Activated CD4-positive, CD25-positive, alpha-beta regulatory T cell (primary cell): ENCODE measurements around the gene FBXO4.

ENCODE experiments used
- DNase-seq, 4 experiments: peaks; one replicate each; lab custom pipeline; 2025; lab: John Stamatoyannopoulos, UW

Gene FBXO4

GRCh38 chr5:41924872-41925554 is at the start of gene FBXO4:
Gene FBXO4, plus strand, starts transcription at chr5:41925281. Its CDS starts 29 bp downstream, at chr5:41925310.
- peak; percentile 67 to 80 (median 72) for DNase-seq

- DNase-seq = no peak
These were observed 48.4 kb upstream of the FBXO4 start for GRCh38 chr5:41876678-41877077.

- DNase-seq = no peak
These were observed 47.7 kb upstream of the FBXO4 start for GRCh38 chr5:41877408-41877807.

DNA sequence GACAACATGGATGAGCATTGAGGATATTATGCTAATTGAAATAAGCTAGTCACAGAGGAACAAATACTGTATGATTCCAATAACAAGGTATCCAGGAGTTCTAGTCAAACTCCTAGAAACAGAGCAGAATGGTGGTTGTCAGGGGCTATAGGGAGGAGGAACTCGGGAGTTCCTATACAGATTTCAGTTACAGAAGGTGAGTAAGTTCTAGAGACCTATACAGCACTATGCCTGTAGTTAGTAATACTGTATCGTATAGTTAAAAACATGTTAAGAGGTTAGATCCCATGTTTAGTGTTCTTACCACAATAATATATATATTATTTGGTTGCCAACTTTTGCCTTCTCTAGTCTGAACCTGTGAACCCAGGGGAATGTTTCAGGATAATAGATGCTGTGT is 46.9 kb upstream of the FBXO4 start:
- no peak for DNase-seq

DNA sequence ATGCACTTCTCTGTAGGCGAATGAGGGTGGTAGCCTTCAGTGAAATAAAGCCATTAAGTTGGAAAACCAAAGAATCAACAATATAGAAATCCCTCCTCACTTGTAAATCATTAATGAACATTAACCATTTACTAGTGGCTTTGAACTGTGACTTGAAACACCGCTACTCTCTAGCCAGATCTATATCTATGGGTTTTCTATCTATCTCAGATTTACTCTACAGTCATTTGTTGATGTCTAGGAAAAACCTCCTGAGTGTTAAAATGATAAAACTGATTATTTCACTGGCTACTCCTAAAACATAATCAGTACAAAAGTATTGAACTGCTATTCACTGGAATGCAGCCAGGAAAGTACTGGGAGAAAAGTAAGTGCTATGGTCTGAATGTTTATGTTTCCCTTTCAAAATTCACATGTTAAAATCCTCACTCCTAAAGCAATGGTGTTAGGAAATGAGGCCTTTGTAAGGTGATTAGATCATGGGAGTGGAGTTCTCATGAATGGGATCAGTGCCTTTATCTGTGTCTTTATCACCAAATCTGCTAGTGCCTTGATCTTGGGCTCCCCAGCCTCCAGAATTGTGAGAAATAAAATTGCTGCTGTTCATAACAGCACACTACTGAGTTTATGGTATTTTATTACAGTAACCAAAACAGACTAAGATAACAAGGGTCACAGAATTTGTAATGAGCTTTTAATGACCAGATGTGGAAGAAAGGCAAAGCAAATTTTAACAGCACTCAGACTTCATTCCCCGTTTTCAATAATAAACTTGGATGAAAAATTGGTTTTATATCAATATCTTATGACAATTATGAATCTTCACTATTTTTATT is 46.2 kb upstream of the FBXO4 start:
- no peak for DNase-seq

DNA sequence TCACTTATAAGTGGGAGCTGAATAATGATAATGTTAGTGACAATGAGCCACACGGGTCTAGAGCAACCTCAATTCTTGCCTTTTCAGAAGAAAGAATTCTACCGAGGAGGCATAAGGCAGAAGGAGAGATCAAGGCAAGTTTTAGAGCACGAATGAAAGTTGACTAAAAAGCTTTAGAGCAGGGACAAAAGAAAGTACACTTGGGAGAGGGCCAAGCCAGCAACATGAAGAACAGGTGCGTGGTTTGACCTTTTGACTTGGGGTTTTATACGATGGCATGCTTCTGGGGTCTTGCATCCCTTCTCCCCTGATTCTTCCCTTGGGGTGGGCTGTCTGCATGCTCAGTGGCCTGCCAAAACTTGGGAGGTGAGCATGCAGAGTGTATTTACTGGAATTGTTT is 42.3 kb upstream of the FBXO4 start:
- DNase-seq = no peak

DNA sequence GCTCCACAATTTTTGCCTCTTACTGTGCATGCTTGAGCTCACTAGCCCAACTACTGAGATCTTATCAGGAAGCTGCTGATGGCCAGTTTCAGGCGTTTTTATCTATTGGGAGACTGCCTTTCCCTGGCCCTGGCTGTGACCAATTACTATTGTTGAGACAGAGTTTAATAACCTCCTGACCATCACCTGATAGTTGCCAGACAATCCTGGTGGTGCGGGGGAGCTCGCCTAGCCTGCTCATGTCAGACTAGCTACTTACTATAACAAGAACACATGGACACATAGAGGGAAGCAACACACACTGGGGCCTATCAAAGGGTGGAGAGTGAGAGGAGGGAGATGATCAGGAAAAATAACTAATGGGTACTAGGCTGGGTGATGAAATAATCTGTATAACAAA is 41.8 kb upstream of the FBXO4 start:
- DNase-seq = no peak

GRCh38 chr5:41883936-41884335 is 41.1 kb upstream of the FBXO4 start:
- no peak for DNase-seq

GRCh38 chr5:41885286-41885685 is 39.8 kb upstream of the FBXO4 start:
- DNase-seq = no peak

- no peak for DNase-seq
These were observed 33.9 kb upstream of the FBXO4 start for GRCh38 chr5:41891066-41891707.

GRCh38 chr5:41892031-41892430 is 33.0 kb upstream of the FBXO4 start:
- DNase-seq = no peak

DNA sequence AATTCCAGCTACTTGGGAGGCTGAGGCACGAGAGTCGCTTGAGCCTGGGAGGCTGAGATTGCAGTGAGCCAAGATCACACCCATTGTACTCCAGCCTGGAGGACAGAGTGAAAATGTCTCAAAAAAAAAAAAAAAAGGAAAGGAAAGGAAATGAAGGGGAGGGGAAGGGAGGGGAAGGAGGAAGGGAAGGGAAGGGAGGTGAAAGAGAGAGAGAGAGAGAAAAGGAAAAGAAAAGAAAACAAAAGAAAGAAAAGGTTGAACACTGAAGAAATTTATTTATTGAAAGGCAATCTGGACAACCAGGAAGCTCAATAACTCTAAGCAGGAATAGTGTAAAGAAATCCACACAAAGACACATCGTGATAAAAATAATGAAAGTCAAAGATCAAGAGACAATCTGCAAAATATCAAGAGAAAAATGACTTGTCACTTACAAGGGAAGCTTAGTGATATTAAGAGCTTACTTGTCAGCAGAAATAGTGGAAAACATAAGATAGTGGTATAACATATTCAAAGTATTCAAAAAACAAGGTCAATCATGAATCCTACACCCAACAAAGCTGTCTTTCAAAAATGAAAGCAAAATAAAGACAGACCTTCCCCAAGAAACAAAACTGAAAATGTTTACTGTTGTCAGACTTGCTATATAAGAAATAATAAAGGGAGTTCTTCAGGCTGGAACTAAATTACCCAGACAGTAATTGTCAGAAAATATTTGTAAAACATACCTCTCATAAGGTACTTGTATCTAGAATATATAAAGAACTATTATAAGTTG is 31.8 kb upstream of the FBXO4 start:
- DNase-seq = no peak

GRCh38 chr5:41896230-41896629 is 28.9 kb upstream of the FBXO4 start:
- DNase-seq = no peak

DNA sequence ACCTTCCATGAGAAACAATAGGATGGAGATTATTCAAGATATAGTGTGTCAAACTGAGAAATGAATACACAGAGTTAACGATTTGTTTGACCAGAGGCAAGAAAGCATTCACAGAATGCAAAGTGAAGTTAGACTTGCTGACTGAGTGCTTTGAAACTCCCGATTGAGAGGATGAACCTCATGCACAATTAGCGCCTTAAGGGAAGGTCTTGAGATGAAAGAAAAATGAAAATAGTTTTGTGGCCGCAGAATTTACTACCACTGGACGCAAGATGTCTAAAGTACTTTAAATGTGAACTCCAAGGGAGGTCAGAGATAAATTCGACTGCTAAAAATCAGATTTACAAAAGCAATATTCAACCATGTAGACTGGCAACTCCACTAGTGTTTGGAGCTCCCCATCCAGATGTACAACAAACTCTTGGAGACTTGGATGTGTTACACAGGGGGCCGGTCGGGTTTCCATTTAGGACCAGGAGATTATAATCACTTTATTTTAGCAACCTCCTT is 21.6 kb upstream of the FBXO4 start:
- no peak for DNase-seq

DNA sequence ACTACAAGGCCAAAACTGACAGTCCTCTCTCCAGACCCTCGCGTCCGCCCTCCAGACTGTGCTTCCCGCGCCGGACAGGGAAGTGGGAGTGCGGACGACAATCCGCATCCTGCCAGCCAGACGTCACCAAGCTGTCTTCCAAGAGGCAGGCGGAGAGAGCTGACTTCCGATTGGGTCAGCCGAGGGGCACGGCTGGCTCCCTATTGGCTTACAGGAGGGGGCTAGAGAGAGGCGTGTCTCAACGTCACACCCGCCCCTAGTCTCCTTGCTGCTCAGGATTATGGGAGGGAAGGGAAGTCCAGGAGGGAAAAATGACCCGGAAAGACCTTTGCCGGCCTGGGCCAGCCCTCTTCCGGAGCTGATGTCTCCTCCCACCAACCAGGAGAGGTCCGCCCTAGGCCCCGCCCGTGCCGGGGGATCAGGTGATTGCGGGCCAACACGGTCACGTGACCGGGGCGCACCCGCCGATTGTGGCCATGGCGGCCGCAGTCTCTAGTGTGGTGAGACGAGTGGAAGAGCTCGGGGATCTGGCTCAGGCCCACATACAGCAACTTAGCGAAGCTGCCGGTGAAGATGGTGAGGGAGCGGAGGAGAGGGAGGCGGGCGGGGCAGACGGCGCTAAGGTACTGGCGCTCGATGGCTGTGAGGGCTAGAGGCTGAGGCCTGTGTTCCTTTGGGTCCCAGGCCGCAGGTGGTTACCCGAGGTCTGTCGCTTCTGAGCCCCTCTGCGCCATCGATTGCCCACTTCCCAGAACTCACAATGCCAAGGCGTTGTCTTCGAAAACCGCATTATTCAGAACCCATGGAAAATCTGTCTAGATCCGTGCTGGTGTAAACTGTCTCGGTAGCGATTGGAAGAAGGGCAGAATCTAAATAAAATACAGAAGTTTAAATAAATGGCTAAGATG is 20.9 kb upstream of the FBXO4 start, which contains the start of gene RIMOC1:
RIMOC1 (plus strand) TSS at position 453 of the 908 bp plus-strand sequence; CDS start at position 477, 24 bp downstream.
- peak; percentile 91 to 95 (median 95) for DNase-seq

- DNase-seq = no peak
These were observed 18.9 kb upstream of the FBXO4 start for GRCh38 chr5:41906151-41906550.

GRCh38 chr5:41908374-41909079 is 16.6 kb upstream of the FBXO4 start:
- DNase-seq = no peak

DNA sequence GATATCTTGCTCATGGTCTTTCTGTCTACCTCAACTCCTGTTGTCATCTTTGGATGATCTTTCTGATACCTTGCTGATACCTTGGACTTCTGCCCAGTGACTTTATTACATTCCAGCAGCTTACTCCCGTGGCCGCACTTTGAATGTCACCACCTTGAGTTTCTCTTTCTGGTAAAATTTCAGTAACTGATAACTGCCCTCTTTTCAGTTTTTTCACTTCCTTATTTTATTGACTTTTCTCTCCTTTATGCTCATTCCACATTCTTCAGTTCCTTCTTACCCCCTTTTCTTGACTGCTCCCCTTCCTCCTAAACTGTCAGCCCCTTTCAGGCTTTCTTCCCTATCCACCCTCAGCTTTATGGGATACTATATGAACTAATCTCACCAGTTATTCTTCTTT is 7.0 kb upstream of the FBXO4 start:
- DNase-seq = no peak

DNA sequence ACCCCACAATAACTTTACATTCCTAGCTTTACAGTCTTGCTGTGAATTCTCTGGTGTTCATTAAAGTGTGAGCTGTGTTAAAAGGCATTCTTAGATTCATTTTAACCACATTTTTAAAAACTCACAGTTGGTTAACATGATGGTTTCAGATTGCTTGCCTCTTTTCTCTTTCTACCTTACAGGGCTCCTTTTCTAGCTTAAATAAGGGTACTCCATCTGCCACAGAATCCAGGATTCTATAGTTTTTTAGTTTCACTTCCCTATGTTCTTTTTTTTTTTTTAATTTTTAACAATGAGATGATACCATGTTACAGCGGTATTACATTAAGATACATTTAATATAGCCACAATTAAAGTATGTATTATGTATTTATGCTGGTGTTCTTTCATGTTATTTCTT is 3.9 kb upstream of the FBXO4 start:
- DNase-seq = no peak

- DNase-seq = no peak
These were observed 3.2 kb upstream of the FBXO4 start for GRCh38 chr5:41921874-41922273.
